WTC11 (cell line): ENCODE results near the gene PNO1. TPM values are rescaled to one million over a fixed set of nuclear protein-coding genes. Genes with fewer than 3 reads are reported as not detected.

ENCODE experiments used
- ATAC-seq: fragments of 200-7000 bp; cut with Tn5 transposase; 2 replicates; pipeline ENCODE4 v1.10.0; 2021; ENCODE audit warnings: mild to moderate bottlenecking, moderate library complexity
- CTCF ChIA-PET: fragments of 300-600 bp; sonication (Branson Sonifier 250); formaldehyde crosslinking; loops from one replicate; lab custom pipeline; 2021; ENCODE audit warnings: antibody characterized with exemption; lab: Charles Lee
- POLR2A ChIA-PET: fragments of 350-600 bp; sonication (Branson Sonifier 250); formaldehyde crosslinking; loops from one replicate; lab custom pipeline; 2021; ENCODE audit warnings: antibody characterized with exemption; lab: Charles Lee
- DNase-seq: peaks from one replicate; pipeline ENCODE4 v3.0.0; 2021; ENCODE audit warnings: low spot score
- H3K27ac Mint-ChIP-seq: 2 replicates; pipeline ENCODE4 v1.8.0; 2021; ENCODE audit warnings: mixed read lengths
- H3K27me3 Mint-ChIP-seq: 2 replicates; pipeline ENCODE4 v1.8.0; 2021; ENCODE audit warnings: low read depth, mild to moderate bottlenecking, moderate library complexity, mixed read lengths
- H3K36me3 Mint-ChIP-seq: 2 replicates; pipeline ENCODE4 v1.8.0; 2021; ENCODE audit warnings: mixed read lengths
- H3K4me1 Mint-ChIP-seq: 2 replicates; pipeline ENCODE4 v1.8.0; 2022; ENCODE audit warnings: mixed read lengths
- H3K4me3 Mint-ChIP-seq: 2 replicates; pipeline ENCODE4 v1.8.0; 2021; ENCODE audit warnings: mild to moderate bottlenecking, moderate library complexity, mixed read lengths
- H3K9me3 Mint-ChIP-seq: 2 replicates; pipeline ENCODE4 v1.8.0; 2021; ENCODE audit warnings: mixed read lengths
- ELF4 ChIP-seq: sonication (generic); formaldehyde crosslinking; IDR thresholded peaks from 2 replicates; pipeline ENCODE4 v1.8.1; 2022; ENCODE audit warnings: low read depth, mild to moderate bottlenecking, moderate library complexity, missing genetic modification reagents
- FOXJ3 ChIP-seq: sonication (generic); formaldehyde crosslinking; IDR thresholded peaks from 2 replicates; pipeline ENCODE4 v1.9.0; 2021; ENCODE audit warnings: missing genetic modification reagents, mild to moderate bottlenecking, borderline replicate concordance
- GRHL2 ChIP-seq: fragments of 250-450 bp; sonication (Bioruptor Pico); IDR thresholded peaks from 2 replicates; pipeline ENCODE4 v1.8.0; 2022; ENCODE audit warnings: mild to moderate bottlenecking, moderate library complexity; ENCODE audit not compliant: insufficient replicate concordance, severe bottlenecking
- NFE2L1 ChIP-seq: sonication (generic); formaldehyde crosslinking; IDR thresholded peaks from 2 replicates; pipeline ENCODE4 v1.8.1; 2023; ENCODE audit warnings: missing genetic modification reagents
- TEAD1 ChIP-seq: sonication (generic); formaldehyde crosslinking; IDR thresholded peaks from 2 replicates; pipeline ENCODE4 v1.8.0; 2022; ENCODE audit warnings: mild to moderate bottlenecking, missing genetic modification reagents
- ZBTB21 ChIP-seq: sonication (generic); formaldehyde crosslinking; IDR thresholded peaks from 2 replicates; pipeline ENCODE4 v1.8.1; 2023; ENCODE audit warnings: mild to moderate bottlenecking, missing genetic modification reagents, borderline replicate concordance
- total RNA-seq: library from RNA; stranded (reverse); gene quantifications from 3 replicates; pipeline ENCODE4 v1.2.3, GENCODE V29; 2021
- TF ChIP-seq, protein P1 (sequence below): fragments of 250-450 bp; sonication (Bioruptor Pico); IDR thresholded peaks from 2 replicates; pipeline ENCODE4 v1.8.0; 2021; ENCODE audit warnings: mild to moderate bottlenecking
- TF ChIP-seq, protein P2 (sequence below): sonication (generic); formaldehyde crosslinking; IDR thresholded peaks from 2 replicates; pipeline ENCODE4 v1.8.0; 2023; ENCODE audit warnings: missing genetic modification reagents
- TF ChIP-seq, protein P3 (sequence below): sonication (generic); formaldehyde crosslinking; IDR thresholded peaks from 2 replicates; pipeline ENCODE4 v1.8.0; 2022; ENCODE audit warnings: mild to moderate bottlenecking, missing genetic modification reagents
- TF ChIP-seq, protein P4 (sequence below): fragments of 250-450 bp; sonication (Bioruptor Pico); IDR thresholded peaks from 2 replicates; pipeline ENCODE4 v1.9.0; 2021; ENCODE audit warnings: moderate library complexity, mild to moderate bottlenecking, inconsistent platforms, borderline replicate concordance
- TF ChIP-seq, protein P5 (sequence below): fragments of 250-450 bp; sonication (Bioruptor Pico); IDR thresholded peaks from 2 replicates; pipeline ENCODE4 v1.9.0; 2021; ENCODE audit warnings: mild to moderate bottlenecking
- TF ChIP-seq, protein P6 (sequence below): sonication (generic); formaldehyde crosslinking; IDR thresholded peaks from 2 replicates; pipeline ENCODE4 v1.8.1; 2022; ENCODE audit warnings: low read depth, missing genetic modification reagents, borderline replicate concordance
- TF ChIP-seq, protein P7 (sequence below): sonication (generic); formaldehyde crosslinking; IDR thresholded peaks from 2 replicates; pipeline ENCODE4 v1.8.0; 2023; ENCODE audit warnings: missing genetic modification reagents, mild to moderate bottlenecking, borderline replicate concordance
- TF ChIP-seq, protein P8 (sequence below): sonication (generic); formaldehyde crosslinking; IDR thresholded peaks from 2 replicates; pipeline ENCODE4 v1.8.1; 2023; ENCODE audit warnings: mild to moderate bottlenecking, missing genetic modification reagents

PNO1 gene
- total RNA-seq, 1 experiment from 2014 or later: 24.0 TPM

DNA sequence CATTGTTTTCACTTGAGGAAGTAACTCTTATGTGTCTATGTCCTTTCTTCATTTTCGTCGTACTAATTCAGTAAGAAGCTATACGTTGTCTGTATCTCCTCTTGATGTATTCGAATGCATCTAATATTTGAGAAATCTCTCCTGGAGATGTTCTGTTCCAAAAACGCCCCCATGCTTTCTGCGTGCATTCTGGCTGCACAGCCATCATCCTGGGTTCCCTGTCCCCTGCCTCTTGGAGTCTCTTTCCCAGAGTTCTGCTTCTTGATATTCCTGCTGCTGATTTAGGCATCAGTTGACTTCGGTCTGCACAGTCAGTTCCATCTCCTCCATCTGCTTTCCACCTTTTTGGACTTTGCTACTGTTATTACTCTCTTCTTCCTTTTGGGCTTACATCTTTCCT lies 13.5 kb downstream of the PNO1 start (continued):
- TF ChIP-seq, protein P1, sequence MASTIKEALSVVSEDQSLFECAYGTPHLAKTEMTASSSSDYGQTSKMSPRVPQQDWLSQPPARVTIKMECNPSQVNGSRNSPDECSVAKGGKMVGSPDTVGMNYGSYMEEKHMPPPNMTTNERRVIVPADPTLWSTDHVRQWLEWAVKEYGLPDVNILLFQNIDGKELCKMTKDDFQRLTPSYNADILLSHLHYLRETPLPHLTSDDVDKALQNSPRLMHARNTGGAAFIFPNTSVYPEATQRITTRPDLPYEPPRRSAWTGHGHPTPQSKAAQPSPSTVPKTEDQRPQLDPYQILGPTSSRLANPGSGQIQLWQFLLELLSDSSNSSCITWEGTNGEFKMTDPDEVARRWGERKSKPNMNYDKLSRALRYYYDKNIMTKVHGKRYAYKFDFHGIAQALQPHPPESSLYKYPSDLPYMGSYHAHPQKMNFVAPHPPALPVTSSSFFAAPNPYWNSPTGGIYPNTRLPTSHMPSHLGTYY: no peak
- TF ChIP-seq, protein P2, sequence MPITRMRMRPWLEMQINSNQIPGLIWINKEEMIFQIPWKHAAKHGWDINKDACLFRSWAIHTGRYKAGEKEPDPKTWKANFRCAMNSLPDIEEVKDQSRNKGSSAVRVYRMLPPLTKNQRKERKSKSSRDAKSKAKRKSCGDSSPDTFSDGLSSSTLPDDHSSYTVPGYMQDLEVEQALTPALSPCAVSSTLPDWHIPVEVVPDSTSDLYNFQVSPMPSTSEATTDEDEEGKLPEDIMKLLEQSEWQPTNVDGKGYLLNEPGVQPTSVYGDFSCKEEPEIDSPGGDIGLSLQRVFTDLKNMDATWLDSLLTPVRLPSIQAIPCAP (CRISPR knock-in tag): no peak
- no peak for TF ChIP-seq TEAD1 (CRISPR knock-in tag)
- no peak for TF ChIP-seq GRHL2
- TF ChIP-seq, protein P3, sequence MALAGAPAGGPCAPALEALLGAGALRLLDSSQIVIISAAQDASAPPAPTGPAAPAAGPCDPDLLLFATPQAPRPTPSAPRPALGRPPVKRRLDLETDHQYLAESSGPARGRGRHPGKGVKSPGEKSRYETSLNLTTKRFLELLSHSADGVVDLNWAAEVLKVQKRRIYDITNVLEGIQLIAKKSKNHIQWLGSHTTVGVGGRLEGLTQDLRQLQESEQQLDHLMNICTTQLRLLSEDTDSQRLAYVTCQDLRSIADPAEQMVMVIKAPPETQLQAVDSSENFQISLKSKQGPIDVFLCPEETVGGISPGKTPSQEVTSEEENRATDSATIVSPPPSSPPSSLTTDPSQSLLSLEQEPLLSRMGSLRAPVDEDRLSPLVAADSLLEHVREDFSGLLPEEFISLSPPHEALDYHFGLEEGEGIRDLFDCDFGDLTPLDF (CRISPR knock-in tag): no peak
- TF ChIP-seq, protein P4, sequence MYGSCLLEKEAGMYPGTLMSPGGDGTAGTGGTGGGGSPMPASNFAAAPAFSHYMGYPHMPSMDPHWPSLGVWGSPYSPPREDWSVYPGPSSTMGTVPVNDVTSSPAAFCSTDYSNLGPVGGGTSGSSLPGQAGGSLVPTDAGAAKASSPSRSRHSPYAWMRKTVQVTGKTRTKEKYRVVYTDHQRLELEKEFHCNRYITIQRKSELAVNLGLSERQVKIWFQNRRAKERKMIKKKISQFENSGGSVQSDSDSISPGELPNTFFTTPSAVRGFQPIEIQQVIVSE (CRISPR knock-in tag): no peak
- TF ChIP-seq FOXJ3 (CRISPR knock-in tag): no peak

DNA sequence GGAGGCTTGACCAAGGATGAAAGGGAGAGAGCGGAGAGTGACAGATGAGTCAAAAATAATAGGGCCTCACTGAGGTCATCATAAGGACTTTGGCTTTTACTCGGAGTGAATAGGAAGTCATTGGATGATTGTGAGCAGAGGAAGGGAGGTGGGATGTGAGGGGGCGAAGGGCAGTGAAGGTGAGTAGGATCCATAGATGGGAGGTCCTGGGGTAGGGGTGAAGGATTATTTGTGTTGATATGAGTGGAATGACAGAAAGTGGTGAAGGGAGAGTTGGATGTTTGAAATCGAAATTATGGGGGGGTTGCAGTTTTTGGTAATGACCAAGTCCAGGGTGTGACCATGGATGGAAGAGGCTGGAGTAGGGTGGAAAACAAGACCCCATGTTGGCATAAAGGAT lies 14.0 kb downstream of the PNO1 start:
- peaks cover 38% of the 10 kb centered on the region for H3K36me3 Mint-ChIP-seq
- TF ChIP-seq, protein P5, sequence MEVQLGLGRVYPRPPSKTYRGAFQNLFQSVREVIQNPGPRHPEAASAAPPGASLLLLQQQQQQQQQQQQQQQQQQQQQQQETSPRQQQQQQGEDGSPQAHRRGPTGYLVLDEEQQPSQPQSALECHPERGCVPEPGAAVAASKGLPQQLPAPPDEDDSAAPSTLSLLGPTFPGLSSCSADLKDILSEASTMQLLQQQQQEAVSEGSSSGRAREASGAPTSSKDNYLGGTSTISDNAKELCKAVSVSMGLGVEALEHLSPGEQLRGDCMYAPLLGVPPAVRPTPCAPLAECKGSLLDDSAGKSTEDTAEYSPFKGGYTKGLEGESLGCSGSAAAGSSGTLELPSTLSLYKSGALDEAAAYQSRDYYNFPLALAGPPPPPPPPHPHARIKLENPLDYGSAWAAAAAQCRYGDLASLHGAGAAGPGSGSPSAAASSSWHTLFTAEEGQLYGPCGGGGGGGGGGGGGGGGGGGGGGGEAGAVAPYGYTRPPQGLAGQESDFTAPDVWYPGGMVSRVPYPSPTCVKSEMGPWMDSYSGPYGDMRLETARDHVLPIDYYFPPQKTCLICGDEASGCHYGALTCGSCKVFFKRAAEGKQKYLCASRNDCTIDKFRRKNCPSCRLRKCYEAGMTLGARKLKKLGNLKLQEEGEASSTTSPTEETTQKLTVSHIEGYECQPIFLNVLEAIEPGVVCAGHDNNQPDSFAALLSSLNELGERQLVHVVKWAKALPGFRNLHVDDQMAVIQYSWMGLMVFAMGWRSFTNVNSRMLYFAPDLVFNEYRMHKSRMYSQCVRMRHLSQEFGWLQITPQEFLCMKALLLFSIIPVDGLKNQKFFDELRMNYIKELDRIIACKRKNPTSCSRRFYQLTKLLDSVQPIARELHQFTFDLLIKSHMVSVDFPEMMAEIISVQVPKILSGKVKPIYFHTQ (CRISPR knock-in tag): no peak
- TF ChIP-seq NFE2L1 (CRISPR knock-in tag) (no peak), ELF4 (CRISPR knock-in tag) (no peak), ZBTB21 (CRISPR knock-in tag) (no peak)
- TF ChIP-seq, protein P6, sequence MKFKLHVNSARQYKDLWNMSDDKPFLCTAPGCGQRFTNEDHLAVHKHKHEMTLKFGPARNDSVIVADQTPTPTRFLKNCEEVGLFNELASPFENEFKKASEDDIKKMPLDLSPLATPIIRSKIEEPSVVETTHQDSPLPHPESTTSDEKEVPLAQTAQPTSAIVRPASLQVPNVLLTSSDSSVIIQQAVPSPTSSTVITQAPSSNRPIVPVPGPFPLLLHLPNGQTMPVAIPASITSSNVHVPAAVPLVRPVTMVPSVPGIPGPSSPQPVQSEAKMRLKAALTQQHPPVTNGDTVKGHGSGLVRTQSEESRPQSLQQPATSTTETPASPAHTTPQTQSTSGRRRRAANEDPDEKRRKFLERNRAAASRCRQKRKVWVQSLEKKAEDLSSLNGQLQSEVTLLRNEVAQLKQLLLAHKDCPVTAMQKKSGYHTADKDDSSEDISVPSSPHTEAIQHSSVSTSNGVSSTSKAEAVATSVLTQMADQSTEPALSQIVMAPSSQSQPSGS: no peak
- TF ChIP-seq, protein P7, sequence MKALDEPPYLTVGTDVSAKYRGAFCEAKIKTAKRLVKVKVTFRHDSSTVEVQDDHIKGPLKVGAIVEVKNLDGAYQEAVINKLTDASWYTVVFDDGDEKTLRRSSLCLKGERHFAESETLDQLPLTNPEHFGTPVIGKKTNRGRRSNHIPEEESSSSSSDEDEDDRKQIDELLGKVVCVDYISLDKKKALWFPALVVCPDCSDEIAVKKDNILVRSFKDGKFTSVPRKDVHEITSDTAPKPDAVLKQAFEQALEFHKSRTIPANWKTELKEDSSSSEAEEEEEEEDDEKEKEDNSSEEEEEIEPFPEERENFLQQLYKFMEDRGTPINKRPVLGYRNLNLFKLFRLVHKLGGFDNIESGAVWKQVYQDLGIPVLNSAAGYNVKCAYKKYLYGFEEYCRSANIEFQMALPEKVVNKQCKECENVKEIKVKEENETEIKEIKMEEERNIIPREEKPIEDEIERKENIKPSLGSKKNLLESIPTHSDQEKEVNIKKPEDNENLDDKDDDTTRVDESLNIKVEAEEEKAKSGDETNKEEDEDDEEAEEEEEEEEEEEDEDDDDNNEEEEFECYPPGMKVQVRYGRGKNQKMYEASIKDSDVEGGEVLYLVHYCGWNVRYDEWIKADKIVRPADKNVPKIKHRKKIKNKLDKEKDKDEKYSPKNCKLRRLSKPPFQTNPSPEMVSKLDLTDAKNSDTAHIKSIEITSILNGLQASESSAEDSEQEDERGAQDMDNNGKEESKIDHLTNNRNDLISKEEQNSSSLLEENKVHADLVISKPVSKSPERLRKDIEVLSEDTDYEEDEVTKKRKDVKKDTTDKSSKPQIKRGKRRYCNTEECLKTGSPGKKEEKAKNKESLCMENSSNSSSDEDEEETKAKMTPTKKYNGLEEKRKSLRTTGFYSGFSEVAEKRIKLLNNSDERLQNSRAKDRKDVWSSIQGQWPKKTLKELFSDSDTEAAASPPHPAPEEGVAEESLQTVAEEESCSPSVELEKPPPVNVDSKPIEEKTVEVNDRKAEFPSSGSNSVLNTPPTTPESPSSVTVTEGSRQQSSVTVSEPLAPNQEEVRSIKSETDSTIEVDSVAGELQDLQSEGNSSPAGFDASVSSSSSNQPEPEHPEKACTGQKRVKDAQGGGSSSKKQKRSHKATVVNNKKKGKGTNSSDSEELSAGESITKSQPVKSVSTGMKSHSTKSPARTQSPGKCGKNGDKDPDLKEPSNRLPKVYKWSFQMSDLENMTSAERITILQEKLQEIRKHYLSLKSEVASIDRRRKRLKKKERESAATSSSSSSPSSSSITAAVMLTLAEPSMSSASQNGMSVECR (CRISPR knock-in tag): no peak
- TF ChIP-seq, protein P1: no peak
- TF ChIP-seq, protein P8, sequence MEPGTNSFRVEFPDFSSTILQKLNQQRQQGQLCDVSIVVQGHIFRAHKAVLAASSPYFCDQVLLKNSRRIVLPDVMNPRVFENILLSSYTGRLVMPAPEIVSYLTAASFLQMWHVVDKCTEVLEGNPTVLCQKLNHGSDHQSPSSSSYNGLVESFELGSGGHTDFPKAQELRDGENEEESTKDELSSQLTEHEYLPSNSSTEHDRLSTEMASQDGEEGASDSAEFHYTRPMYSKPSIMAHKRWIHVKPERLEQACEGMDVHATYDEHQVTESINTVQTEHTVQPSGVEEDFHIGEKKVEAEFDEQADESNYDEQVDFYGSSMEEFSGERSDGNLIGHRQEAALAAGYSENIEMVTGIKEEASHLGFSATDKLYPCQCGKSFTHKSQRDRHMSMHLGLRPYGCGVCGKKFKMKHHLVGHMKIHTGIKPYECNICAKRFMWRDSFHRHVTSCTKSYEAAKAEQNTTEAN: no peak
- DNase-seq: no peak
- no peaks in the 10 kb centered on the region for H3K27me3 Mint-ChIP-seq
- H3K4me1 Mint-ChIP-seq: no peaks in the 10 kb centered on the region
- CTCF ChIA-PET: no interaction called here
- POLR2A ChIA-PET: no interaction called here
- ATAC-seq: no peak
- H3K4me3 Mint-ChIP-seq: no peak overlapping the region
- no peaks in the 10 kb centered on the region for H3K9me3 Mint-ChIP-seq
- no peak overlapping the region for H3K27ac Mint-ChIP-seq
